Peyer's patch (tissue), 4 donors: ENCODE measurements around the gene RNF130. TPM values are rescaled to one million over a fixed set of nuclear protein-coding genes. Genes with fewer than 3 reads are reported as not detected.

Experiments
- DNase-seq, 3 donors: peaks; one replicate each; pipeline ENCODE4 v3.0.0-alpha.2; 2017 to 2019
- H3K27ac ChIP-seq, 4 donors: fragments of 200-600 bp; sonication (generic); one replicate each; pipeline ENCODE4 v1.5.1; 2016 to 2019
- H3K27me3 ChIP-seq, 2 donors: fragments of 200-600 bp; sonication (generic); one replicate each; pipeline ENCODE4 v1.5.1; 2019
- H3K36me3 ChIP-seq, 3 donors: fragments of 200-600 bp; sonication (generic); one replicate each; pipeline ENCODE4 v1.5.1; 2016 to 2019
- H3K4me1 ChIP-seq, 4 donors: fragments of 200-600 bp; sonication (generic); one replicate each; pipeline ENCODE4 v1.5.1; 2016 to 2019
- H3K4me3 ChIP-seq, 4 donors: fragments of 200-600 bp; sonication (generic); 1 replicate in 3 of 4; 2 replicates in 1 of 4; pipeline ENCODE4 v1.5.1; 2016 to 2019; ENCODE audit warnings: mild to moderate bottlenecking in 1 of 4
- H3K9me3 ChIP-seq, 4 donors: fragments of 200-600 bp; sonication (generic); one replicate each; pipeline ENCODE4 v1.5.1; 2016 to 2019; ENCODE audit warnings: mild to moderate bottlenecking in 1 of 4
- POLR2A ChIP-seq, 2 donors: fragments of 450-650 bp; IDR thresholded peaks; one replicate each; pipeline ENCODE4 v1.5.1; 2017; ENCODE audit warnings: antibody characterized with exemption in 2 of 2, mild to moderate bottlenecking in 2 of 2, moderate library complexity in 2 of 2
- total RNA-seq, 4 donors: library from RNA; depleted of rRNA; stranded (reverse); fragments of >200 nt; gene quantifications; one replicate each; pipeline ENCODE4 v1.1.0, GENCODE V29; 2016
- TF ChIP-seq, protein P1 (sequence below), 6 experiments: fragments of 450-650 bp in 4 of 6; fragments of 200-600 bp in 2 of 6; sonication (generic) in 1 of 6; IDR thresholded peaks; one replicate each; pipeline ENCODE4 v1.5.1; 2017 to 2019; ENCODE audit warnings: antibody characterized with exemption in 6 of 6, mild to moderate bottlenecking in 3 of 6, moderate library complexity in 1 of 6

Gene RNF130
- total RNA-seq, 4 donors from 2014 or later, result 29.7 to 54.5 (median 33.6) TPM

DNA sequence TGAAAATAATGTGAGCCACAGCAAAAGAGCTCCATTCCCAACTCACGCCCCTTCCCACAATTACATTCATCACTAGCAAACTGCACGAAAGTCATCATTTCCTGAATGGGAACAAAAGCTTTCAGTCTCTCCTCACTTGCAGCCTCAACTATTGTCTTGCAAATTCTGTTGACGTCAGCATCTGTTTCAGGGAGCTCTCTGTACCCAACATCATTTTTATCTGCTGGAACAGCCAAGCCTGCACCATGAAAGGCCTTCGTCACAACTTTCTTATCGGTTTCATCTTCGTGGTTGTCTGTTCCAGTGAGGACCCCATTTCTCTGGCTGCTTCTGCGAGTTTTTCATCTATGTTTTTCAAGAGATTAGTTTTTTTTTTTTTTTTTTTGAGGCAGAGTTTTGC is 14.3 kb upstream of the RNF130 start:
- TF ChIP-seq, protein P1, sequence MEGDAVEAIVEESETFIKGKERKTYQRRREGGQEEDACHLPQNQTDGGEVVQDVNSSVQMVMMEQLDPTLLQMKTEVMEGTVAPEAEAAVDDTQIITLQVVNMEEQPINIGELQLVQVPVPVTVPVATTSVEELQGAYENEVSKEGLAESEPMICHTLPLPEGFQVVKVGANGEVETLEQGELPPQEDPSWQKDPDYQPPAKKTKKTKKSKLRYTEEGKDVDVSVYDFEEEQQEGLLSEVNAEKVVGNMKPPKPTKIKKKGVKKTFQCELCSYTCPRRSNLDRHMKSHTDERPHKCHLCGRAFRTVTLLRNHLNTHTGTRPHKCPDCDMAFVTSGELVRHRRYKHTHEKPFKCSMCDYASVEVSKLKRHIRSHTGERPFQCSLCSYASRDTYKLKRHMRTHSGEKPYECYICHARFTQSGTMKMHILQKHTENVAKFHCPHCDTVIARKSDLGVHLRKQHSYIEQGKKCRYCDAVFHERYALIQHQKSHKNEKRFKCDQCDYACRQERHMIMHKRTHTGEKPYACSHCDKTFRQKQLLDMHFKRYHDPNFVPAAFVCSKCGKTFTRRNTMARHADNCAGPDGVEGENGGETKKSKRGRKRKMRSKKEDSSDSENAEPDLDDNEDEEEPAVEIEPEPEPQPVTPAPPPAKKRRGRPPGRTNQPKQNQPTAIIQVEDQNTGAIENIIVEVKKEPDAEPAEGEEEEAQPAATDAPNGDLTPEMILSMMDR (IDR thresholded peaks at IDR 0.05), result no peak
- no peak for TF ChIP-seq POLR2A (IDR thresholded peaks at IDR 0.05)
- no peaks in the 10 kb centered on the region for H3K9me3 ChIP-seq
- H3K4me3 ChIP-seq, result no peak overlapping the region
- H3K4me1 ChIP-seq, result peaks cover 0 to 15% (median 4%) of the 10 kb centered on the region in 4 donors
- no peak for DNase-seq
- H3K27ac ChIP-seq, result no peak overlapping the region
- no peaks in the 10 kb centered on the region for H3K36me3 ChIP-seq
- H3K27me3 ChIP-seq, result no peaks in the 10 kb centered on the region

DNA sequence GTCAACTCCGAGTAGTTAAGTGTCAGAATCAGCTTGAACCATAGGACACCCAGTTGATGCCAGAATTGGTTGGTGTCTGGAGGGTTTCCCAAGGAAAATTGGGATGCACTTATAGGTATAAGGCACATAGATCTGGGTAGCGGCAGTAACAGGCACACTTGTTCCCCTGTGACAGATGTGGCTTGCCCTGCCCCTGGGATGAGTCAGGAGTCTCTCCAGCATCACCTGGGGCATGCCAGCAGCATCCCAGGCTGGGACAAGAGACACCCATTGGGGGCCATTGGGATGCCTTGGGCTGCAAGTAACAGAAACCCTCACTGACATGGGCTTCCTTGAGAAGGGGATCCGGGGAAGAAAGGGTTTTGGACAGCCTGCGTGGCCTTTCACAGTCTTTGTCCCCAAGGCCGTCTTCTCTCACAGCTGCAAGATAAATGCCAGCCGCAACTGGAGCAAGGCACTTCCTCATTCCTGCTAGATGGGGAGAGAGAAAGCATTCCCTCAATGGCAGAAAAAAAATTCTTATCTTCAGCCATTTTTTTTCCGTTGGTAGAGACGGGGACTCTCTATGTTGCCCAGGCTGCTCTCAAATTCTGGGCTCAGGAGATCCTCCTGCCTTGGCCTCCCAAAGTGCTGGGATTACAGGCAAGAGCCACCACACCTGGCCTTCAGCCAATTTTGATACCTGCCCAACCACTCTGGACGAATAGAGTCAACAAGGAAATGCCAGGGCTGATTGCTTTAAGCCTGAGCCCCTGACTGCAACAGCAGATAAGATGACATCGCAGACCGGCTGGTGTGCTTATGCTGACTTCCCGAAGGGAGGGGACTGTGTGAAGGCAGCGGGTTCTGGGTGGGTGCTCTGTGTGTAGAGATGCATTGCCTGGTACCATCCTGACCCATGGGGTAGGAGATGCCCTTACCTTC is 13.3 kb upstream of the RNF130 start:
- Histone ChIP-seq H3K4me1 (peaks cover 0 to 11% (median 0%) of the 10 kb centered on the region in 4 donors), H3K4me3 (no peak overlapping the region), H3K27ac (peak overlapping the region in 2 of 4 donors; percentile 23 to 48), H3K27me3 (no peaks in the 10 kb centered on the region), H3K9me3 (no peaks in the 10 kb centered on the region), H3K36me3 (no peaks in the 10 kb centered on the region)
- TF ChIP-seq, protein P1 (IDR thresholded peaks at IDR 0.05), result no peak
- no peak for TF ChIP-seq POLR2A (IDR thresholded peaks at IDR 0.05)
- peak in 2 of 3 donors; percentile 64 to 69 for DNase-seq

DNA sequence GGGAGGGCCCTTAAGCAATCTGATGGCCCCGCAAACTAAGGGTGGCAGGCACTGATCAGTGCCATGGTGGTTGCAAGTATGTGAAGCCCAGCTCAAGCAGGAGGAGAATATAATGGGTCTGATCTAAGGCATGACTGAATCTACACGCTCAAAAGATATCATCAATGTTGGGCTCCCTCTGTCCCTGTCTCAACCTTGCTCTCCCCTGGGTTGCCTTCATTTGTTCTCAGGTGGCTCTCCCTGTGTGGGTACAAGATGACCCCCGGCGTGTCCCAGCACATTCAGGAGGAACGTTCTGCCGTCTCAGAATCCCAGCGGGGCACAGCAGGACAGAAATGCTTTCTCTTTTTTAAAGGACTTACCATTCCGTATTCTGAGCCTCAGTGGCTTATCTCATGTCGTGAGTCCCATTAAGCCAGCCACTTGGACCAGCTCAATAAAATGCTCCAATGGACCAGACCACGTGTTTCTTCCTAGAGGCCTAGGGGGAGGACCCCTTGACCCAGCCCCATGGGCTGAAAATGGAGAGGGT is 12.0 kb upstream of the RNF130 start:
- H3K9me3 ChIP-seq, result no peaks in the 10 kb centered on the region
- TF ChIP-seq POLR2A (IDR thresholded peaks at IDR 0.05), result no peak
- TF ChIP-seq, protein P1 (IDR thresholded peaks at IDR 0.05), result no peak
- no peak overlapping the region for H3K4me3 ChIP-seq
- H3K27me3 ChIP-seq, result no peaks in the 10 kb centered on the region
- DNase-seq, result no peak
- H3K36me3 ChIP-seq, result no peaks in the 10 kb centered on the region
- no peak overlapping the region for H3K27ac ChIP-seq
- peaks cover 0 to 11% (median 0%) of the 10 kb centered on the region in 4 donors for H3K4me1 ChIP-seq

DNA sequence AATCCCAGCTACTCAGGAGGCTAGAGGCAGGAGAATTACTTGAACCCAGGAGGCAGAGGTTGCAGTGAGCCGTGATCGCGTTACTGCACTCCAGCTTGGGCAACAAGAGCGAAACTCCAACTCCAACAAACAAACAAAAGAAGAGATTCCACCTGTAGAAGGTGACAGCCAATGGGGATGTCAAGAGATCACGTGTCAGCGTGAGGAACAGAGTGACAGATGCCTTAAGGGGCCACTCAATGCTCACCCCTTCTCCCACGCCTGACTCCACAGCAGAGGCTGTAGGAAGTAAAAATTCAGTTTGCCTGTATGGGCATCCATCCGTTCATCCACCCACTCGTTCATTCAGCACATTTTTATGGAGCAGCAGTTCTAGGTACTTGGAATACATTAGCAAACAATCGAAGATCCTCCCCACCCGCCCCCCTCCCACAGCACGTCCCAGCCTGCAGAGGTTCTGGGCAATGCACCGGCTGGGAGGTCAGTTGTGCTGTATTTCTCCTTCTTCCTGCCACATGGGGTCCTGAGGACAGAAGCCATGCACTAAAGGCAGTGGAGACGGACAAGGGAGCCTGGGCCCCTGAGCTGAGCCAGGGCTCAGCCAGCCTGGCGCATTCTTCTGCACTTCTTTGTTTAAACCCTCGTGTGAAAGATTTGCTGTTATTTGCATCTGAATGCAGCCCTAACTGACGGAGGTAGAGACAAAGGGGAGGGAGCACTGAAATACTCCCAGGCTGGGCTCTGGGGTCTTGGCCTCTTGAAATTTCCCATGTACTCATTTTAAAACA is 11.3 kb upstream of the RNF130 start:
- Histone ChIP-seq H3K4me1 (peaks cover 0 to 11% (median 0%) of the 10 kb centered on the region in 4 donors), H3K27me3 (no peaks in the 10 kb centered on the region), H3K9me3 (no peaks in the 10 kb centered on the region), H3K4me3 (no peak overlapping the region), H3K27ac (no peak overlapping the region), H3K36me3 (no peaks in the 10 kb centered on the region)
- no peak for DNase-seq
- no peak for TF ChIP-seq POLR2A (IDR thresholded peaks at IDR 0.05)
- TF ChIP-seq, protein P1 (IDR thresholded peaks at IDR 0.05), result no peak

DNA sequence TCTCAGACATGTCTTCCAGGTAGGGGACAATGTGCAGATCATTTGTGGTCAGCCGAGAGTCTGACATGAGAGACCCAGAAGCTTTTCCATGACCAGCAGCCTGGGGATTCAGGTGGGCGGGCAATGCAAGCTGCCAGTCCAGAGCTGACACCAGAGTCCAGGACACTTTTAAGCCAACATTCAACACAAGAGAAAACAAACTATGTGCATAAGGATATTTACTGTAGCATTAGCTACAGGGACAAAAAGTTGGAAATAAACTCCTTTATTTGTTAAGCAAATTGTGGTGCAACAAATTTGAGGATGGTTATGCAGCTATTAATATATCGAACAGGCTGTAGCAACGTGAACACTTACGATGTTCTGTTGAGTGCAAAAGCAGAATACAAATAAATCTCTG is 9.9 kb upstream of the RNF130 start:
- Histone ChIP-seq H3K4me3 (no peak overlapping the region), H3K9me3 (no peaks in the 10 kb centered on the region), H3K27me3 (no peaks in the 10 kb centered on the region), H3K36me3 (no peaks in the 10 kb centered on the region), H3K4me1 (peaks cover 0 to 11% (median 0%) of the 10 kb centered on the region in 4 donors), H3K27ac (no peak overlapping the region)
- no peak for TF ChIP-seq POLR2A (IDR thresholded peaks at IDR 0.05)
- TF ChIP-seq, protein P1 (IDR thresholded peaks at IDR 0.05), result no peak
- no peak for DNase-seq
